K562 (cell line): ENCODE measurements around the gene DAO. TPM values are rescaled to one million over a fixed set of nuclear protein-coding genes. Genes with fewer than 3 reads are reported as not detected.
A peak's percentile ranks its signal among the peaks of the same experiment; 100 is the strongest.

Source experiments
- BHLHE40 ChIP-seq: IDR thresholded peaks from 2 replicates; pipeline ENCODE4 v1.6.1; 2011; ENCODE audit warnings: low read length, improper control_type of control experiment
- BMI1 ChIP-seq: fragments of 150-350 bp; IDR thresholded peaks from 2 replicates; pipeline ENCODE4 v1.6.1; 2014; ENCODE audit warnings: low read length
- CBFA2T3 ChIP-seq: fragments of 450-650 bp; IDR thresholded peaks from 2 replicates; pipeline ENCODE4 v1.6.1; 2017
- ELF1 ChIP-seq: fragments of 200-800 bp; sonication (Bioruptor generic); IDR thresholded peaks from 2 replicates; pipeline ENCODE4 v1.6.1; 2016; ENCODE audit warnings: missing genetic modification characterization, missing compliant biosample characterization
- FIP1L1 ChIP-seq: fragments of 200-400 bp; formaldehyde crosslinking; IDR thresholded peaks from 2 replicates; pipeline ENCODE4 v1.6.1; 2018; ENCODE audit warnings: mild to moderate bottlenecking, low read depth, low read length; ENCODE audit not compliant: poor library complexity, severe bottlenecking
- FOSL1 ChIP-seq: fragments of 200-800 bp; sonication (Bioruptor generic); conservative IDR thresholded peaks from 2 replicates; pipeline ENCODE4 v1.6.1; 2016; ENCODE audit warnings: missing genetic modification characterization, missing compliant biosample characterization
- FOXK2 ChIP-seq, 2 experiments: fragments of 450-650 bp; IDR thresholded peaks in 1 of 2; conservative IDR thresholded peaks in 1 of 2; 2 replicates each; pipeline ENCODE4 v1.6.1; 2016; ENCODE audit warnings: low read depth in 2 of 2, mild to moderate bottlenecking in 1 of 2
- GABPB2 ChIP-seq: fragments of 250-450 bp; sonication (Bioruptor Pico); conservative IDR thresholded peaks from 2 replicates; pipeline ENCODE4 v1.5.1; 2021; ENCODE audit warnings: mild to moderate bottlenecking
- HNRNPLL ChIP-seq: fragments of 200-400 bp; formaldehyde crosslinking; IDR thresholded peaks from 2 replicates; pipeline ENCODE4 v1.6.1; 2017; ENCODE audit warnings: low read length, low read depth, mild to moderate bottlenecking; ENCODE audit not compliant: poor library complexity, severe bottlenecking
- HOXB6 ChIP-seq: fragments of 250-450 bp; sonication (Bioruptor Pico); IDR thresholded peaks from 2 replicates; pipeline ENCODE4 v1.5.1; 2022; ENCODE audit warnings: mild to moderate bottlenecking, borderline replicate concordance
- IRF2 ChIP-seq: sonication (generic); formaldehyde crosslinking; IDR thresholded peaks from 2 replicates; pipeline ENCODE4 v1.8.1; 2022; ENCODE audit warnings: mild to moderate bottlenecking, missing genetic modification reagents
- MAFK ChIP-seq: IDR thresholded peaks from 2 replicates; pipeline ENCODE4 v1.6.1; 2011; ENCODE audit warnings: low read length, improper control_type of control experiment
- MYBL2 ChIP-seq, 2 experiments: fragments of 450-650 bp in 1 of 2; sonication (generic) in 1 of 2; formaldehyde crosslinking in 1 of 2; IDR thresholded peaks; 2 replicates each; pipeline versions ENCODE4 v1.6.1 to v1.8.1; 2017 to 2022; ENCODE audit warnings: borderline replicate concordance in 1 of 2, inconsistent platforms in 1 of 2, low read depth in 1 of 2, mild to moderate bottlenecking in 1 of 2, missing genetic modification reagents in 1 of 2, moderate library complexity in 1 of 2
- NCOR1 ChIP-seq: fragments of 450-650 bp; IDR thresholded peaks from 2 replicates; pipeline ENCODE4 v1.6.1; 2016; ENCODE audit warnings: mild to moderate bottlenecking, moderate library complexity
- NR2C1 ChIP-seq, 2 experiments: fragments of 450-650 bp; IDR thresholded peaks; 2 replicates each; pipeline ENCODE4 v1.6.1; 2017; ENCODE audit warnings: mild to moderate bottlenecking in 2 of 2, antibody characterized with exemption in 1 of 2, inconsistent platforms in 1 of 2, missing compliant biosample characterization in 1 of 2, missing genetic modification characterization in 1 of 2
- NRF1 ChIP-seq, 2 experiments: fragments of 450-650 bp; IDR thresholded peaks in 1 of 2; conservative IDR thresholded peaks in 1 of 2; 2 replicates each; pipeline ENCODE4 v1.6.1; 2014; ENCODE audit warnings: mild to moderate bottlenecking in 2 of 2
- PHB ChIP-seq: fragments of 250-450 bp; sonication (Bioruptor Pico); IDR thresholded peaks from 2 replicates; pipeline ENCODE4 v1.5.0; 2021
- PML ChIP-seq: IDR thresholded peaks from 2 replicates; pipeline ENCODE4 v1.6.1; 2012; ENCODE audit warnings: low read length, inconsistent platforms
- POLR2AphosphoS2 ChIP-seq: IDR thresholded peaks from 2 replicates; pipeline ENCODE4 v1.6.1; 2012; ENCODE audit warnings: low read length, improper control_type of control experiment
- PRPF4 ChIP-seq: fragments of 200-400 bp; formaldehyde crosslinking; IDR thresholded peaks from one replicate; pipeline ENCODE4 v1.6.1; 2017; ENCODE audit warnings: low read length, low read depth, mild to moderate bottlenecking; ENCODE audit not compliant: insufficient read depth, poor library complexity, severe bottlenecking
- SMARCE1 ChIP-seq: fragments of 450-650 bp; IDR thresholded peaks from 2 replicates; pipeline ENCODE4 v1.7.1; 2016; ENCODE audit warnings: mild to moderate bottlenecking
- ZBTB17 ChIP-seq: fragments of 450-650 bp; formaldehyde crosslinking; IDR thresholded peaks from 2 replicates; pipeline ENCODE4 v1.4.0; 2020; ENCODE audit warnings: mild to moderate bottlenecking
- ZNF23 ChIP-seq: fragments of 250-450 bp; sonication (Bioruptor Pico); IDR thresholded peaks from 2 replicates; pipeline ENCODE4 v1.4.0; 2020; ENCODE audit warnings: mild to moderate bottlenecking
- ZNF347 ChIP-seq: fragments of 450-650 bp; formaldehyde crosslinking; IDR thresholded peaks from 2 replicates; pipeline ENCODE4 v1.4.0; 2020; ENCODE audit warnings: low read depth, mild to moderate bottlenecking, moderate library complexity
- ZNF354B ChIP-seq: fragments of 250-450 bp; sonication (Bioruptor Pico); IDR thresholded peaks from 2 replicates; pipeline ENCODE4 v1.4.0; 2020
- polyA plus RNA-seq, 8 experiments: library from polyadenylated mRNA; depleted of rRNA in 4 of 8; stranded (reverse) in 5 of 8; unstranded in 3 of 8; fragments of >200 nt; fragmentation: Nextera tagmentation in 2 of 8; fragmentation: Illumina TruSeq in 1 of 8; extraction: Ambion mirVana in 2 of 8; extraction: Trizol in 1 of 8; gene quantifications; 2 replicates each; pipeline versions ENCODE4 v1.2.1 to v1.2.3, GENCODE V29; 2011 to 2014; ENCODE audit warnings: inconsistent platforms in 1 of 8, missing spikeins in 1 of 8
- total RNA-seq, 7 experiments: library from RNA; depleted of rRNA in 6 of 7; stranded (reverse); fragments of >200 nt in 6 of 7; fragmentation: Illumina TruSeq in 2 of 7; extraction: Trizol in 2 of 7; gene quantifications; 2 replicates each; pipeline versions ENCODE4 v1.2.1 to v1.2.3, GENCODE V29; 2011 to 2021; ENCODE audit warnings: low replicate concordance in 1 of 7
- TF ChIP-seq, protein P1 (sequence below): fragments of 150-350 bp; IDR thresholded peaks from 2 replicates; pipeline ENCODE4 v1.6.1; 2014; ENCODE audit warnings: low read depth, mild to moderate bottlenecking, low read length, borderline replicate concordance
- TF ChIP-seq, protein P2 (sequence below): fragments of 450-650 bp; IDR thresholded peaks from 2 replicates; pipeline ENCODE4 v1.6.1; 2016; ENCODE audit warnings: low read depth, mild to moderate bottlenecking, moderate library complexity

Gene DAO
- total and polyA plus RNA-seq, 9 of the 15 experiments (the other 6 are each of a cell fraction or from before 2014, with no cell fraction given) = not detected

DNA sequence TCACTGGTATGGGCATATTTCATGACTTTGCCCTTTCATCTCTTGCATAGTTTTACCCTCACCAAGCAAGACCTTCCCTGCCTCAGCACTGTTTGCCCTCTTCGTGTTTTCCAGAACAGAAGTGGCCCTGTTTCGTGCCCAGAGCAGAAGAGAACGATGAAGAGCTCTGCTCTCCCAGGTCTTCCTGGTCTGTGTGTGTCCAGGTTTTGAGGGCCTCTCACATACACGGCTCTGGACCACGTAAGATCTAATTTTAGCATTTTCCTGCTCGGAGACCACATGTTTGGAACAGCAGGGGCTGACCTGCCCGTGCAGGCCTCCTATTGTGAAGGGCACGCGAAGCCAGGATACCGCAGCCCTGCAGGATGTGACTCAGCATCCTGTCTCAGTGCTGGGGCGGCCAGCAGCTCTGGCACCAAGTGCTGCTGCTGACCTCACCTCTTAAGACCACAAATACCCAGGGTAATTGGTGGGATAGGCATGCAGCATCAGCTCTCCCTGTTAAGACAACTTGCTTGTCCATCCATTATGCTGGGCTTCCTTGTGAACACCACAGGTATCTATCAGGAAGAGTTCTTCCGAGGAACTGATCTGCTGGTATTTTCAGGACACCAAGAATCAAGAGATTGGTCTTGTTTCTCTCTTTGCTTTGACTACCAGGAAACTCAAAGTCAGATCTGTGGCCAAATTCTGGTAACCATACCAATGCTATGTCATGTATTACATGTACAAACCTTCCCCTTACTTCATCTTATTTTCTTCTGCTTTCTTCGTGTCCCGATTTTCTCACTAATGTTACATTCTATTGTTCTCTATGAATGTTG is 41.5 kb upstream of the DAO start (continued):
- TF ChIP-seq HOXB6 = no peak
- no peak for TF ChIP-seq PHB
- TF ChIP-seq, protein P1, sequence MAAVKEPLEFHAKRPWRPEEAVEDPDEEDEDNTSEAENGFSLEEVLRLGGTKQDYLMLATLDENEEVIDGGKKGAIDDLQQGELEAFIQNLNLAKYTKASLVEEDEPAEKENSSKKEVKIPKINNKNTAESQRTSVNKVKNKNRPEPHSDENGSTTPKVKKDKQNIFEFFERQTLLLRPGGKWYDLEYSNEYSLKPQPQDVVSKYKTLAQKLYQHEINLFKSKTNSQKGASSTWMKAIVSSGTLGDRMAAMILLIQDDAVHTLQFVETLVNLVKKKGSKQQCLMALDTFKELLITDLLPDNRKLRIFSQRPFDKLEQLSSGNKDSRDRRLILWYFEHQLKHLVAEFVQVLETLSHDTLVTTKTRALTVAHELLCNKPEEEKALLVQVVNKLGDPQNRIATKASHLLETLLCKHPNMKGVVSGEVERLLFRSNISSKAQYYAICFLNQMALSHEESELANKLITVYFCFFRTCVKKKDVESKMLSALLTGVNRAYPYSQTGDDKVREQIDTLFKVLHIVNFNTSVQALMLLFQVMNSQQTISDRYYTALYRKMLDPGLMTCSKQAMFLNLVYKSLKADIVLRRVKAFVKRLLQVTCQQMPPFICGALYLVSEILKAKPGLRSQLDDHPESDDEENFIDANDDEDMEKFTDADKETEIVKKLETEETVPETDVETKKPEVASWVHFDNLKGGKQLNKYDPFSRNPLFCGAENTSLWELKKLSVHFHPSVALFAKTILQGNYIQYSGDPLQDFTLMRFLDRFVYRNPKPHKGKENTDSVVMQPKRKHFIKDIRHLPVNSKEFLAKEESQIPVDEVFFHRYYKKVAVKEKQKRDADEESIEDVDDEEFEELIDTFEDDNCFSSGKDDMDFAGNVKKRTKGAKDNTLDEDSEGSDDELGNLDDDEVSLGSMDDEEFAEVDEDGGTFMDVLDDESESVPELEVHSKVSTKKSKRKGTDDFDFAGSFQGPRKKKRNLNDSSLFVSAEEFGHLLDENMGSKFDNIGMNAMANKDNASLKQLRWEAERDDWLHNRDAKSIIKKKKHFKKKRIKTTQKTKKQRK = no peak
- TF ChIP-seq ELF1 (tag) = no peak
- TF ChIP-seq POLR2AphosphoS2 = no peak
- no peak for TF ChIP-seq HNRNPLL
- peak in 1 of 2 experiments; percentile 42; a peak in 1 of 4 replicates for TF ChIP-seq FOXK2 (conservative IDR thresholded peaks at IDR 0.05 in 1 of 2, IDR thresholded peaks at IDR 0.05 in 1 of 2; ENCODE audit: low read depth in 2 of 2)
- TF ChIP-seq ZBTB17 (CRISPR knock-in tag) = peak; percentile 78
- TF ChIP-seq PRPF4 = no peak
- peak; percentile 65 for TF ChIP-seq CBFA2T3
- no peak for TF ChIP-seq BMI1
- no peak for TF ChIP-seq ZNF354B
- no peak for TF ChIP-seq ZNF23 (CRISPR knock-in tag)
- TF ChIP-seq, protein P2, sequence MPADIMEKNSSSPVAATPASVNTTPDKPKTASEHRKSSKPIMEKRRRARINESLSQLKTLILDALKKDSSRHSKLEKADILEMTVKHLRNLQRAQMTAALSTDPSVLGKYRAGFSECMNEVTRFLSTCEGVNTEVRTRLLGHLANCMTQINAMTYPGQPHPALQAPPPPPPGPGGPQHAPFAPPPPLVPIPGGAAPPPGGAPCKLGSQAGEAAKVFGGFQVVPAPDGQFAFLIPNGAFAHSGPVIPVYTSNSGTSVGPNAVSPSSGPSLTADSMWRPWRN = peak; percentile 82
- peak; percentile 84 for TF ChIP-seq MAFK
- TF ChIP-seq FOSL1 = peak; percentile 91
- TF ChIP-seq GABPB2 (CRISPR knock-in tag) = no peak
- TF ChIP-seq PML = no peak
- peak; percentile 46 for TF ChIP-seq NCOR1
- no peak for TF ChIP-seq MYBL2 (IDR thresholded peaks at IDR 0.05; ENCODE audit: low read depth)
- TF ChIP-seq MYBL2 (CRISPR knock-in tag; IDR thresholded peaks at IDR 0.05; ENCODE audit: borderline replicate concordance) = no peak
- TF ChIP-seq IRF2 (CRISPR knock-in tag) = no peak
- no peak for TF ChIP-seq ZNF347 (CRISPR knock-in tag)
- TF ChIP-seq BHLHE40 = peak; percentile 95
- no peak for TF ChIP-seq FIP1L1
- TF ChIP-seq SMARCE1 = peak; percentile 91
- no peak for TF ChIP-seq NR2C1 (IDR thresholded peaks at IDR 0.05)
- peak; percentile 56; the same call in 1 of the 2 replicates for TF ChIP-seq NR2C1 (tag; IDR thresholded peaks at IDR 0.05)
- TF ChIP-seq NRF1 (conservative IDR thresholded peaks at IDR 0.05 in 1 of 2, IDR thresholded peaks at IDR 0.05 in 1 of 2) = peak; percentile 29 to 42; a peak in 2 of 4 replicates
